Stimulated activated CD8-positive, alpha-beta memory T cell treated with anti-CD3 and anti-CD28 coated beads, Interleukin-12 subunit alpha, Interleukin-12 subunit beta, amount 100 ng/mL, for 1 hour (primary cell): Measurements from ENCODE around the gene DPEP1.
"Not testable (repeated sequence)": the region's sequence is repeated elsewhere in the genome, so short reads cannot be mapped to it uniquely, and the experiment has no call there.

ENCODE experiments used
- DNase-seq: peaks from one replicate; pipeline ENCODE4 v3.0.0-alpha.2; 2020; ENCODE audit warnings: low read depth

DPEP1 gene

GRCh38 chr16:89651584-89651983 lies 38.1 kb downstream of the DPEP1 start:
- DNase-seq, result no peak

DNA sequence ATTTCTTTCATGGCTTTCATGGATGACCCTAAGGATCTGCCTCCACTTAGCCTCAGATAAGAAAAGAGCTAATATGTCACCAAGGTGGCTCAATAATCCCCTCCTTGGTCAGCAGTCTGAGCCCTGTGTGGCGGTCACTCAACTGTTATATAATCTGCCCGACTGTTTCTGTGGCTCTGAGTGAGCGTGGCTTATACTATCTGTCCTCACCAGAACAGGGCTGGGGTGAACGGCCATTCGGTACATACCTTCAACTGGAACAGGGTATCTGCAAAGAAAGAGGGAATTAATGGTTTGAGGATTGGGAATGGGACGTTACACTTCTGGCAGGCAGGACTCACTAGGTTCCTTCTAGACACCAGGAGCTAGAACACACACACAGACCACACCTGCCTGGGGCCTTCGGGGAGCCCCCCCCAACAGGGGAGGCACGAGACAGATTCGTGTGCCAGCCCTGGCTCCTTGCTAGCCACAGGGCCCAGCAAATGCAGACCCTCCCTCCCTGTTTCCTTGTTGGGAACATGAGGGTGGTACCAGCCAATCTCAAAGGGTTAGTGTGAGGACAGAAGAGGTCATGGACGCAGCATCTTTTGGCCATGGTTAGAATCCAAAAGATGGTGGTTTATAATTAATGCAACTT lies 40.3 kb downstream of the DPEP1 start:
- DNase-seq, result no peak

DNA sequence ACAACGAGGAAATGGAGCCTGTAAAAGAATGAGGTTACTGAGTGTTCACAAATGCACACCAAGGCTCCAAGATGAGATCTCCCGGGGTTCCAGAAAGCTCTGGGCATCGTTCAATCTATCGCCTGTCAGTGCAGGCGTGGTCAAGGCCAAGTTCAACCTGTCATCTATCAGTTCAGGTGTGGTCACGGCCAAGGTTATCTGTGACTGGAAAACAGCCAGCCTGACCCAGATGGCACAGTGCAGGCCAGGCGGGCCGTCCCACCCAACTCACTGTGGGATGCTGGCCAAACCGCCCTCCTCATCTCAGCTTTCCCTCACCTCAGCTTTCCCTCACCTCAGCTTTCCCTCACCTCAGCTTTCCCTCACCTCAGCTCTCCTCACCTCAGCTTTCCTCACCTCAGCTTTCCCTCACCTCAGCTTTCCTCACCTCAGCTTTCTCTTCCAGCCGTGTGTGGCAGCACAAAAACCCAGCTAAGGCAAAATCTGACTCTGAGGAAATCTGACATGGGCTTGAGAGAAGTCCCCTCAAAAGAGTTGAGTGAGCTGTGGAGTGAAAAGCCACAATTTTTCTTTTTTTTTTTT lies 41.7 kb downstream of the DPEP1 start:
- no peak for DNase-seq

DNA sequence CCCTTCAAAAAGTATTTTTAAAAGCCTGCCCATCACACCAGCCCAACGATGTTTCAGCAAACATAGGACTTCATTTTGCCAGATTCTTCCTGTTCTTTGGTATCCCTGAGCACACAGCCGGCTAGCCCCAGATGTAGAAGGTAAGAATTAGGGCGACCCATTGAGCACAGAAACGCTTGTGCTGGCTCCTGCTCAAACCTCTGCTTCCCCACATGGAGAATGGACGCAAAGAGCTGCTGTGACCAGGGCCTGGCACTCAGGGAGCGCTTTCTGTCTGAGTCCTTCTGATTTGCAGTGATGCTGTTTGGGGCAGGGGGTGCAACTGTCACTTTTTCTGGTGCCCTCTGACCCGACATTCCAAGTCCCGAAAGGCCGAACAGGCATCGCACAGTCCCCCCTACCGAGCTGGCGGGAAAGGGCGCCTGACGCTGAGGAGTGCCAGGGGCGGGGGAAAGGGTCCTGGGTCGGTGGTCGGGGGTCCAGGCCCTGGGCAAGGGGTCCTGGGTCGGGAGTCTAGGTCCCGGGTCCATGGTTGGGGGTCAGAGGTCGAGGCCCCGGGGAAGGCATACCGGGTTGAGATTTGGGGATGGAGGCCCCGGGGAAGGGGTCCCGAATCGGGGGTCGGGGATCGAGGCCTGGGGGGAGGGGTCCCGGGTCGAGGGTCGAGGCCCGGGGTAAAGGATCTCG lies 43.1 kb downstream of the DPEP1 start:
- no peak for DNase-seq

- DNase-seq, result peak; percentile 85
These were observed 44.2 kb downstream of the DPEP1 start, which contains the start of the genes CHMP1A and SPATA33 for GRCh38 chr16:89657442-89658220. TSS of gene CHMP1A (minus strand) at chr16:89657708. CDS start at chr16:89657588, 120 bp downstream. TSS of gene SPATA33 (plus strand) at chr16:89657836. CDS start at chr16:89657912, 76 bp downstream.

DNA sequence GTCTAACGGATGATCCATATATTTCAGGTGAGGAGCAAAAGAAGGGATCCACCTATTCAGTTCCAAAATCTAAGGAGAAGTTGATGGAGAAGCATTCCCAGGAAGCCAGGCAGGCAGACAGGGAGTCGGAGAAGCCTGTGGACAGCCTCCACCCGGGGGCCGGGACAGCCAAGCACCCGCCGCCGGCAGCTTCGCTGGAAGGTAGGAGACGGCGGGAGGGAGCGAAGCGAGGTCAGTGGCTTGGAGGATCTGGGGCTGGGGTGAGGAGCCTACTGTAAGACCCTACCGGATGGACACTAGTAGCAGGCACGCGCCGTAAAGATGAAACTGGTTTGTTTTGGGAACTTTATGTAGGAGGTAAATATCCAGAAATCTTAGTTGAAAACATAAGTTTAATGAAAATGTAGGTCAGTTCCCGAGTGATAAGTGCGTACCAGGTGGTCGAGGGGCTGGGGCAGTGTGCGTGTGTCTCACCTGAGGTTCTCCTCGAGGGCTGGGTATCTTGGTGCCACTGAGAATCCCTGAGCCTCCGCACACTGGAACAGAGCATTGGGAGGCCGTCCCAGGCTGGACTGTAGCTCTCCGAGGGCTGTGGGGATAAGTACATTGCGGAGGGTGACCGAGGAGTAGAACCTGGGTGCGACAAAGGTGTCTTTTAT lies 44.9 kb downstream of the DPEP1 start:
- no peak for DNase-seq

DNA sequence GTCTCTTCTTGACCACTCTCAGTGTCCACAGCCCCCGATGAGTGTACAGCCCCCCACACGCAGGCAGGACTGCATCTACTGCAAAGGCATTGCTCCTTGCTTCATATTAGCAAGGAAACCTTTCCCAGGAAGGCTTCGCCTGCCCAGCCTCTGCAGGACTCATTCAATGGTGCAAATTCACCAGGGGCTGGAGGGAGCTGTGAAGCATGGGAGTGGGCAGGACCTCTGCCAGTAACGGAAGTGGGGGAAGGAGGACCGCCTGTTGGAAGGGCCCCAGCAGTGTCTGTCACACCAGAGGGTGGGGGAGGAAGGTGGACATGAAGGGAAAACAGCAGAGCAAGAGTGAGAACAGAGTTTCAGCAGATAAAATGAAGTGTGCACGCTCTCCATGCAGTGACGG lies 46.7 kb downstream of the DPEP1 start:
- DNase-seq, result no peak

- no peak for DNase-seq
These were observed 47.8 kb downstream of the DPEP1 start for GRCh38 chr16:89661215-89661614.

DNA sequence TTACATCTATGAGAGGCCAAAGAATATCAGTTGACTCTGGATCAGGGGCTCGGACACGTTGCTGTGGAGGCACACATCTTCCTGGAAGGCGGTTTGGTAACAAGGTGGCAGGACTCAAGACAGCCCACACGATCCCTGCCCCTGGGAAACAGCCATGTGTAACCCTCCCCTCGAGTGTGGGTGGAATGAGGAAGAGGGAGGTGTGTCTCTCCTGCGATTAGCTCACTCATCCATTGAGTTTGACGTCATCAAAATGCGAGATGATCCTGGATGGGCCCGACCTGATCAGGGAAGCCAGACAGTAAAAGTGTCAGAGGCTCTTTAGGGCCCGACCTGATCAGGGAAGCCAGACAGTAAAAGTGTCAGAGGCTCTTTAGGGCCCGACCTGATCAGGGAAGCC lies 50.8 kb downstream of the DPEP1 start:
- DNase-seq, result not testable (repeated sequence)

DNA sequence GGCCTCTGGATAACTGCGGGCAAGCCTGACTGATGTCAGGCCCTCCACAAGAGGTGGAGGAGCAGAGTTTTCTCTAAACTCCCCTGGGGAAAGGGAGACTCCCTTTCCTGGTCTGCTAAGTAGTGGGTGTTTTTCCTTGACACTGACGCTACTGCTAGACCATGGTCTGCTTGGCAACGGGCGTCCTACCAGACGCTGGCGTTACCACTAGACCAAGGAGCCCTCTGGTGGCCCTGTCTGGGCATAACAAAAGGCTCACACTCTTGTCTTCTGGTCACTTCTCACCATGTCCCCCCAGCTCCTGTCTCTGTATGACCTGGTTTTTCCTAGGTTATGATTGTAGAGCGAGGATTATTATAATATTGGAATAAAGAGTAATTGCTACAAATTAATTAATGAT lies 53.6 kb downstream of the DPEP1 start:
- not testable (repeated sequence) for DNase-seq

DNA sequence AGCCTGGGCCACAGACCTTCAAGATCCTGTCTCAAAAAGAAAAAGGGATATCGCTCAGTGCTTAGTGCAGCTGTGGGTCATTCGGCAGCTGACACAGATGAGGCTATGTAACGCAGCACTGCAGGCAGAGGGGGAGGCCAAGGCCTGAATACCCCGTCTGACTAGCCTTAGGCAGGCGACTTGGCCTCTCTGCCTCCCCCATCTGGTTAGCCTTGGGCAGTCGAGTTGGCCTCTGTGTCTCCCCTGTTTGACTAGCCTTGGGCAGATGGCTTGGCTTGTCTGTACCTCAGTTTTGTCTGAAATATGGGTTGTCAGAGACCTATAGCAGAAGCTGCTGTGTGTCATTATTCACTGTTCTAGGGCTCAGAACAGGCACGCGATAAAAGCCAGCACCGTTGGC lies 54.2 kb downstream of the DPEP1 start:
- no peak for DNase-seq

DNA sequence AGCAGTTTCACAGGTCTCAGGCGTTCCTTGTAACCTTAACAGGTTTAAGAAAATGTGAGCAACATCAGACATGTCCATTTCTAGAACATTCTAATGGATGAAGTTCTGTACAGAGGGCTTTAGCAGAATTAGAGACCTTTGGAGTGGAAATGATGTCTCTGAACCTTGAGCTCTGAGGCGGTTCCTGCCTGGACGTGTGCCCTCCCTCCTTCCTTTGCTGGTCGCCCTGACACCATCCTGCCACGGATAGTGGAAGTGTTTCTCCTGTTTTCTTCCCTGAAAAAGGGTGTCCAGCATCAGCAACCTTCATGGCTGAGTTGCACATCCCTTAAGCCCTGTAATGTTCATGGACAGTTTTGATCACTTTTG lies 55.3 kb downstream of the DPEP1 start:
- DNase-seq, result no peak

DNA sequence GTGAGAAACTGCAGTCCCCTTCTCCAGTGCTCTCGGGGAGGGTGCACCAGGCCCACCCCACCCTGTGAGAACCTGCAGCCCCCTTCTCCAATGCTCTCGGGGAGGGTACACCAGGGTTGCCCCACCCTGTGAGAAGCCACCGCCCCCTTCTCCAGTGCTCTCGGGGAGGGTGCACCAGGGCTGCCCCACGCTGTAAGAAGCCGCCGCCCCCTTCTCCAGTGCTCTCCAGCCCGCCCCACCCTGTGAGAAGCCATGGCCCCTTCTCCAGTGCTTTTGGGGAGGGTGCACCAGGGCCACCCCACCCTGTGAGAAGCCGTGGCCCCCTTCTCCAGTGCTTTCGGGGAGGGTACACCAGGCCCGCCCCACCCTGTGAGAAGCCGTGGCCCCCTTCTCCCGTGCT lies 56.3 kb downstream of the DPEP1 start:
- no peak for DNase-seq

DNA sequence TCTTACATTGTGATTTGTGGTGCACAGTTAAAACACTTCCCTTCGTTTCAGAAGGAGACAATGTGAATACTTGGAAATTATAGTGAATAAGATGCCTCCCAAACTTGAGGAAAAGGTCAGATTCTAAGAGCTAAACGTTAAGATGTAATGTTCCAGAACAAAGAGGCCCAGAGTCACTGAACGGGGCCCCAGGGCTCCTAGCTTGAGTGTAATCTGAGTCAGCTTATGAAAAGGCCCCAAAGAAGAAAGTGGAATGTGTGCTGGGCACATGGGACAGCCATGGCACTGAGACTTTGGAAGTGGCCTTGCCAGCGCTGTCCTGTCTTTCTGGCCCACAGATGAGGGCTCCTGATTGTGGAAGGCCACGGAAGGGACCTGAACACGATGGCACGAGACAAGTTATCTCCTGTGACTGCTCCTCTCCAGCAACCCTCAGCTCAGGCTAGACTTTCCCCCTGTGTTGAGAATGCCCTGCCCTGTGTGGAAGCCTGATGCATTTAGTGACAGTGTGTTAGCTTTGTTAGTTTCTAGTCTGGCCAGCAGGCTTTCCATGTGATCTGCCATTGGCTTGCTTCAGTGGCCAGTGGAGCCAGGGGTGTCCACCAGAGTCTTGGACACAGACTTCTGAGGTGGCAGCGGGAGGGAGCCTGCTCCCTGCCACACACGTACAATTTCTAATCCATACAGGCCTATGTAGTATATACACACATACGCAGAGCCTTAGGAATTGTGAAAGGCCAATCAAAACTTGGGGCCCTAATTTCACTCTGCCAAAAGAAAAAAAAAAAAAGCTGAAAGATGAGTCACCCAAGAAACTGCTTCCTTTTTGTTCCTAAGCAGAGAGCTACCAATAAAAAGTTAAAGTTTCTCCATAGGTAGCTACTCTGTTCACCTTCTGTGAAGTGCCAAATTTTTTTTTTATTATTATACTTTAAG lies 57.3 kb downstream of the DPEP1 start:
- DNase-seq, result no peak

DNA sequence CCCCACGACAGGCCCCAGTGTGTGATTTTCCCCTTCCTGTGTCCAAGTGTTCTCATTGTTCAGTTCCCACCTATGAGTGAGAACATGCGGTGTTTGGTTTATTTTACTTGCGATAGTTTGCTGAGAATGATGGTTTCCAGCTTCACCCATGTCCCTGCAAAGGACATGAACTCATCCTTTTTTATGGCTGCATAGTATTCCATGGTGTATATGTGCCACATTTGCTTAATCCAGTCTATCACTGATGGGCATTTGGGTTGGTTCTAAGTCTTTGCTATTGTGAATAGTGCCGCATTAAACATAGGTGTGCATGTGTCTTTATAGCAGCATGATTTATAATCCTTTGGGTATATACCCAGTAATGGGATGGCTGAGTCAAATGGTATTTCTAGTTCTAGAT lies 58.1 kb downstream of the DPEP1 start:
- not testable (repeated sequence) for DNase-seq

DNA sequence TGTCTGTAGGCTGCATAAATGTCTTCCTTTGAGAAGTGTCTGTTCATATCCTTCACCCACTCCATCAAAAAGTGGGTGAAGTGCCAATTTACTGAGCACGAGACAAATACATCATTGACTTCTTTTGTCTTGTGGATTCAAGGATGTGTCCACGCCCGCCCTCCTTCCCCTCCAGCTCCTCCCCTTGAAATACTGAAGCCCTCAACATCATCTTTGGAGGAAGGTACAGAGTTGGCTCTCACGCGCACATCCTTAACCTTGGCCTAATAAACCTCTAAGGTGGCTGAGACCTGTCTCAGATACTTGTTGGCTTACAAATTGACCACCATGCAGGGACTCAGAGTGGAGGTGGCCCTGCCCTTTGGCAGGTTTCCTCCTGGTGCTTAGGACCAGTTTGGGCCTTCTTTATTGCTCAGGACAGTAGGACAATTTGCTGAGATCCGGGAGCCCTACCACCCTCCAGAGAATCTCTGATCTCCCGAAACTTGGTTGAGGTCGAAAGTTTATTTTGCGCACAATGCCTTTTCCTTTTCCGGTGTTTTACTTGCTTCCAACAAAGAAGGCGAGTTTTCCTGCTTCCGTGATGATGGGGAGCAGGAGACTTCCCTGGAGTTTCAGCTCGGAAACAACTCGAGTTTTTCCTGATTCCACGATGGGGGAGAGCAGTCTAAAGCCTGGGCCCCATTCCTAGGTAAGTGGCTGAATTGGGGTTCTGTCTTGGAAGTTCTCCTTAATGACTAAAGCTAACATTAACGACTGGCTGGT lies 58.9 kb downstream of the DPEP1 start:
- no peak for DNase-seq

GRCh38 chr16:89678258-89678657 lies 64.8 kb downstream of the DPEP1 start:
- DNase-seq, result no peak

- no peak for DNase-seq
These were observed 72.5 kb downstream of the DPEP1 start for GRCh38 chr16:89685916-89686315.

DNA sequence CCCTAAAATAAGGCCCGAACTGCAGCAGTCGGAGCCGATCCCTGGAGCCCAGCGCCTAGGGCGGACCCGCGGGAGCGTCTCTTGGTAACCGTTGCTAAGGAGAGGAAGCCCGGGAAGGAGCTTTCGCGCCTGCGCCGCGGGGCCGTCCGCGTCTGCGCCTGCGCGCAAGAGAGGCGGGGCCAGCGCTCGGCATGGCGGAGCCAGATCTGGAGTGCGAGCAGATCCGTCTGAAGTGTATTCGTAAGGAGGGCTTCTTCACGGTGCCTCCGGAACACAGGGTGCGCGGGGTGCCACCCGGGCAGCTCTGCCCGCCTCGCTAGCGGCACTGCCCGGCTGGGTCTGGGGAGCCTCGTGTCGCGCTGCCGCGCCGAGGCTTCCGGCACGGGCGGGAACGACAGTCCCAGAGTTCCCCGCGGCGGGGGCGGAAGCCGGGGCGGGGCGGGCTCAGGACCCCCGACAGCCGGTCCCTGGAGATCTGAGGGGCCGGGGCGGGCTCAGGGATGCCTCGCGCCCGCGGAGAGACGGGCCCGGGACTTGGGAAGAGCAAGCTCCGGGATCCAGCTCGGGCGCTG lies 73.2 kb downstream of the DPEP1 start, which contains the start of gene CDK10:
Gene CDK10, plus strand, starts transcription at position 170 of the 572 bp plus-strand sequence. Its CDS starts 22 bp downstream, at position 192.
- peak; percentile 85 for DNase-seq
